GM23338 (cell line): ENCODE results near the gene MYT1. TPM values are rescaled to one million over a fixed set of nuclear protein-coding genes. Genes with fewer than 3 reads are reported as not detected.

Source experiments
- ATAC-seq: fragments of 200-7000 bp; cut with Tn5 transposase; 3 replicates; pipeline ENCODE4 v1.9.1; 2020
- DNase-seq: peaks from one replicate; pipeline ENCODE4 v3.0.0-alpha.2; 2015; ENCODE audit warnings: low spot score
- H2AFZ ChIP-seq: fragments of 200-600 bp; sonication (generic); 2 replicates; pipeline ENCODE4 v1.8.0; 2016; ENCODE audit warnings: antibody characterized with exemption, mild to moderate bottlenecking, moderate library complexity
- H3F3A ChIP-seq: fragments of 200-600 bp; sonication (generic); replicated peaks from 2 replicates; pipeline ENCODE4 v1.8.0; 2017; ENCODE audit warnings: antibody characterized with exemption, mixed run types, low read depth
- H3K27ac ChIP-seq: fragments of 200-600 bp; sonication (generic); 2 replicates; pipeline ENCODE4 v1.6.1; 2016; ENCODE audit warnings: low read depth
- H3K27me3 ChIP-seq: fragments of 200-600 bp; sonication (generic); 2 replicates; pipeline ENCODE4 v1.8.0; 2016; ENCODE audit warnings: mild to moderate bottlenecking, mixed run types, moderate library complexity; ENCODE audit not compliant: insufficient read depth
- H3K36me3 ChIP-seq: fragments of 200-600 bp; sonication (generic); 2 replicates; pipeline ENCODE4 v1.8.0; 2016; ENCODE audit warnings: mild to moderate bottlenecking; ENCODE audit not compliant: insufficient read depth
- H3K4me1 ChIP-seq: fragments of 200-600 bp; sonication (generic); 2 replicates; pipeline ENCODE4 v1.8.0; 2016; ENCODE audit warnings: mild to moderate bottlenecking, moderate library complexity; ENCODE audit not compliant: insufficient read depth
- H3K4me2 ChIP-seq: fragments of 200-600 bp; sonication (generic); 2 replicates; pipeline ENCODE4 v1.7.1; 2017; ENCODE audit warnings: mixed run types
- H3K4me3 ChIP-seq: fragments of 200-600 bp; sonication (generic); 2 replicates; pipeline ENCODE4 v1.6.1; 2016; ENCODE audit warnings: mixed run types
- H3K79me2 ChIP-seq: fragments of 200-600 bp; sonication (generic); replicated peaks from 2 replicates; pipeline ENCODE4 v1.8.0; 2017; ENCODE audit warnings: mild to moderate bottlenecking; ENCODE audit not compliant: insufficient read depth
- H3K9me2 ChIP-seq: fragments of 200-600 bp; sonication (generic); 2 replicates; pipeline ENCODE4 v1.8.0; 2017; ENCODE audit not compliant: insufficient read depth
- H4K20me1 ChIP-seq: fragments of 200-600 bp; sonication (generic); replicated peaks from 2 replicates; pipeline ENCODE4 v1.8.0; 2017; ENCODE audit warnings: mild to moderate bottlenecking; ENCODE audit not compliant: insufficient read depth
- H3K27ac Mint-ChIP-seq: 2 replicates; pipeline ENCODE4 v1.8.0; 2020; ENCODE audit warnings: inconsistent platforms, mild to moderate bottlenecking, moderate library complexity, mixed read lengths
- H3K27me3 Mint-ChIP-seq: 3 replicates; pipeline ENCODE4 v1.8.0; 2022; ENCODE audit warnings: low read depth, mild to moderate bottlenecking, moderate library complexity, mixed read lengths, inconsistent platforms; ENCODE audit not compliant: insufficient read depth, poor library complexity
- H3K36me3 Mint-ChIP-seq: 3 replicates; pipeline ENCODE4 v1.8.0; 2021; ENCODE audit warnings: low read depth, mild to moderate bottlenecking, inconsistent platforms, moderate library complexity, mixed read lengths
- H3K4me1 Mint-ChIP-seq: 3 replicates; pipeline ENCODE4 v1.8.0; 2020; ENCODE audit warnings: mild to moderate bottlenecking, inconsistent platforms, mixed read lengths
- H3K4me3 Mint-ChIP-seq: 3 replicates; pipeline ENCODE4 v1.8.0; 2021; ENCODE audit warnings: moderate library complexity, mild to moderate bottlenecking, inconsistent platforms, mixed read lengths
- H3K9me3 Mint-ChIP-seq: 3 replicates; pipeline ENCODE4 v1.8.0; 2020; ENCODE audit warnings: moderate library complexity, mild to moderate bottlenecking, inconsistent platforms, mixed read lengths
- POLR2AphosphoS5 ChIP-seq: IDR thresholded peaks from 2 replicates; pipeline ENCODE4 v1.6.1; 2016; ENCODE audit warnings: antibody characterized with exemption, low read depth
- ZNF114 ChIP-seq: fragments of 250-450 bp; sonication (Bioruptor Pico); IDR thresholded peaks from 2 replicates; pipeline ENCODE4 v1.5.0; 2020; ENCODE audit warnings: mild to moderate bottlenecking, moderate library complexity
- ZNF331 ChIP-seq: fragments of 250-450 bp; sonication (Bioruptor Pico); IDR thresholded peaks from 2 replicates; pipeline ENCODE4 v1.5.0; 2020; ENCODE audit warnings: low read depth, mild to moderate bottlenecking, moderate library complexity
- polyA plus RNA-seq: library from polyadenylated mRNA; unstranded; fragments of >200 nt; fragmentation: Nextera tagmentation; extraction: Ambion mirVana; gene quantifications from 2 replicates; pipeline ENCODE4 v1.2.1, GENCODE V29; 2016
- total RNA-seq: library from RNA; depleted of rRNA; stranded (reverse); fragments of >200 nt; shearing (Covaris generic); gene quantifications from 2 replicates; pipeline ENCODE4 v1.2.3, GENCODE V29; 2014
- TF ChIP-seq, protein P1 (sequence below): fragments of 250-450 bp; sonication (Bioruptor Pico); IDR thresholded peaks from 2 replicates; pipeline ENCODE4 v1.5.0; 2020; ENCODE audit warnings: mild to moderate bottlenecking, moderate library complexity

The MYT1 gene
- total and polyA plus RNA-seq, 2 experiments from 2014 or later, result 0.83 to 1.6 TPM

DNA sequence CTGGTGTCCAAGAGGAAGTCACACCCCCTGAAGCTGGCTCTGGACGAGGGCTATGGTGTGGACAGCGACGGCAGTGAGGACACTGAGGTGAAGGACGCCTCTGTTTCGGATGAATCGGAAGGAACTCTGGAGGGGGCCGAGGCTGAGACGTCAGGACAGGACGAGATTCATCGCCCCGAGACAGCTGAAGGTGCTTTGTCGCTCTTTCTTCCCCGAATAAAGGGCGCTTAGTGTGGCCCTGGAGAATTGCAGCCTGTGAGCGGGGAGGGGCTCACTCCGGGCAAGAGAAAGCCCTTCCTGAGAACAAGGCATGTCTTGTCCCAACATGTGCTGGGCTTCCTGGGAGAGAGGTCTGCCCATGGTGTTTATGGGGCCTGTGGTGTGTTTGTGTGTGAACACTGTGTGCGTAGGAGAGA is 41.4 kb downstream of the MYT1 start:
- no peak for ATAC-seq

More for the DNA sequence above, 41.4 kb downstream of the MYT1 start:
- Histone ChIP-seq H4K20me1 (no peaks in the 10 kb centered on the region), H3K4me1 (no peaks in the 10 kb centered on the region), H3K4me2 (no peak overlapping the region), H3K9me2 (no peaks in the 10 kb centered on the region), H3K27me3 (no peaks in the 10 kb centered on the region), H3K4me3 (no peak overlapping the region), H3K36me3 (no peaks in the 10 kb centered on the region), H3F3A (no peaks in the 10 kb centered on the region), H3K27ac (no peak overlapping the region), H2AFZ (no peak overlapping the region), H3K79me2 (no peaks in the 10 kb centered on the region)
- peaks cover 12% of the 10 kb centered on the region; the same call in 2 of the 3 replicates for H3K36me3 Mint-ChIP-seq
- H3K27me3 Mint-ChIP-seq, result peaks cover 2% of the 10 kb centered on the region
- DNase-seq, result no peak
- H3K9me3 Mint-ChIP-seq, result peaks cover 8% of the 10 kb centered on the region; the same call in 1 of the 3 replicates
- H3K4me3 Mint-ChIP-seq, result no peak overlapping the region
- no peaks in the 10 kb centered on the region for H3K4me1 Mint-ChIP-seq
- H3K27ac Mint-ChIP-seq, result no peak overlapping the region; the same call in 1 of the 2 replicates
- TF ChIP-seq ZNF114 (no peak), ZNF331 (CRISPR knock-in tag) (no peak), POLR2AphosphoS5 (no peak)
- TF ChIP-seq, protein P1, sequence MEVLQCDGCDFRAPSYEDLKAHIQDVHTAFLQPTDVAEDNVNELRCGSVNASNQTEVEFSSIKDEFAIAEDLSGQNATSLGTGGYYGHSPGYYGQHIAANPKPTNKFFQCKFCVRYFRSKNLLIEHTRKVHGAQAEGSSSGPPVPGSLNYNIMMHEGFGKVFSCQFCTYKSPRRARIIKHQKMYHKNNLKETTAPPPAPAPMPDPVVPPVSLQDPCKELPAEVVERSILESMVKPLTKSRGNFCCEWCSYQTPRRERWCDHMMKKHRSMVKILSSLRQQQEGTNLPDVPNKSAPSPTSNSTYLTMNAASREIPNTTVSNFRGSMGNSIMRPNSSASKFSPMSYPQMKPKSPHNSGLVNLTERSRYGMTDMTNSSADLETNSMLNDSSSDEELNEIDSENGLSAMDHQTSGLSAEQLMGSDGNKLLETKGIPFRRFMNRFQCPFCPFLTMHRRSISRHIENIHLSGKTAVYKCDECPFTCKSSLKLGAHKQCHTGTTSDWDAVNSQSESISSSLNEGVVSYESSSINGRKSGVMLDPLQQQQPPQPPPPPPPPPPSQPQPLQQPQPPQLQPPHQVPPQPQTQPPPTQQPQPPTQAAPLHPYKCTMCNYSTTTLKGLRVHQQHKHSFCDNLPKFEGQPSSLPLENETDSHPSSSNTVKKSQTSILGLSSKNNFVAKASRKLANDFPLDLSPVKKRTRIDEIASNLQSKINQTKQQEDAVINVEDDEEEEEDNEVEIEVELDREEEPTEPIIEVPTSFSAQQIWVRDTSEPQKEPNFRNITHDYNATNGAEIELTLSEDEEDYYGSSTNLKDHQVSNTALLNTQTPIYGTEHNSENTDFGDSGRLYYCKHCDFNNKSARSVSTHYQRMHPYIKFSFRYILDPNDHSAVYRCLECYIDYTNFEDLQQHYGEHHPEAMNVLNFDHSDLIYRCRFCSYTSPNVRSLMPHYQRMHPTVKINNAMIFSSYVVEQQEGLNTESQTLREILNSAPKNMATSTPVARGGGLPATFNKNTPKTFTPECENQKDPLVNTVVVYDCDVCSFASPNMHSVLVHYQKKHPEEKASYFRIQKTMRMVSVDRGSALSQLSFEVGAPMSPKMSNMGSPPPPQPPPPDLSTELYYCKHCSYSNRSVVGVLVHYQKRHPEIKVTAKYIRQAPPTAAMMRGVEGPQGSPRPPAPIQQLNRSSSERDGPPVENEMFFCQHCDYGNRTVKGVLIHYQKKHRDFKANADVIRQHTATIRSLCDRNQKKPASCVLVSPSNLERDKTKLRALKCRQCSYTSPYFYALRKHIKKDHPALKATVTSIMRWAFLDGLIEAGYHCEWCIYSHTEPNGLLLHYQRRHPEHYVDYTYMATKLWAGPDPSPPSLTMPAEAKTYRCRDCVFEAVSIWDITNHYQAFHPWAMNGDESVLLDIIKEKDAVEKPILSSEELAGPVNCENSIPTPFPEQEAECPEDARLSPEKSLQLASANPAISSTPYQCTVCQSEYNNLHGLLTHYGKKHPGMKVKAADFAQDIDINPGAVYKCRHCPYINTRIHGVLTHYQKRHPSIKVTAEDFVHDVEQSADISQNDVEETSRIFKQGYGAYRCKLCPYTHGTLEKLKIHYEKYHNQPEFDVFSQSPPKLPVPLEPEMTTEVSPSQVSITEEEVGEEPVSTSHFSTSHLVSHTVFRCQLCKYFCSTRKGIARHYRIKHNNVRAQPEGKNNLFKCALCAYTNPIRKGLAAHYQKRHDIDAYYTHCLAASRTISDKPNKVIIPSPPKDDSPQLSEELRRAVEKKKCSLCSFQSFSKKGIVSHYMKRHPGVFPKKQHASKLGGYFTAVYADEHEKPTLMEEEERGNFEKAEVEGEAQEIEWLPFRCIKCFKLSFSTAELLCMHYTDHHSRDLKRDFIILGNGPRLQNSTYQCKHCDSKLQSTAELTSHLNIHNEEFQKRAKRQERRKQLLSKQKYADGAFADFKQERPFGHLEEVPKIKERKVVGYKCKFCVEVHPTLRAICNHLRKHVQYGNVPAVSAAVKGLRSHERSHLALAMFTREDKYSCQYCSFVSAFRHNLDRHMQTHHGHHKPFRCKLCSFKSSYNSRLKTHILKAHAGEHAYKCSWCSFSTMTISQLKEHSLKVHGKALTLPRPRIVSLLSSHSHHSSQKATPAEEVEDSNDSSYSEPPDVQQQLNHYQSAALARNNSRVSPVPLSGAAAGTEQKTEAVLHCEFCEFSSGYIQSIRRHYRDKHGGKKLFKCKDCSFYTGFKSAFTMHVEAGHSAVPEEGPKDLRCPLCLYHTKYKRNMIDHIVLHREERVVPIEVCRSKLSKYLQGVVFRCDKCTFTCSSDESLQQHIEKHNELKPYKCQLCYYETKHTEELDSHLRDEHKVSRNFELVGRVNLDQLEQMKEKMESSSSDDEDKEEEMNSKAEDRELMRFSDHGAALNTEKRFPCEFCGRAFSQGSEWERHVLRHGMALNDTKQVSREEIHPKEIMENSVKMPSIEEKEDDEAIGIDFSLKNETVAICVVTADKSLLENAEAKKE (CRISPR knock-in tag), result no peak
